HG03342 (cell line): ENCODE results near the gene ANKDD1A.

Experiments used
- ATAC-seq: cut with Tn5 transposase; IDR thresholded peaks from one replicate; pipeline ENCODE4 v1.9.1; 2021; ENCODE audit warnings: mild to moderate bottlenecking, moderate library complexity; ENCODE audit not compliant: unreplicated experiment

The ANKDD1A gene

GRCh38 chr15:64921711-64922110, 10.0 kb downstream of the ANKDD1A start:
- no peak for ATAC-seq

- no peak for ATAC-seq
Observed at GRCh38 chr15:64923546-64923945, 11.8 kb downstream of the ANKDD1A start.

- no peak for ATAC-seq
Observed at GRCh38 chr15:64925335-64926330, 13.9 kb downstream of the ANKDD1A start.

GRCh38 chr15:64926661-64927060, 15.0 kb downstream of the ANKDD1A start:
- ATAC-seq, result no peak

- ATAC-seq, result no peak
Observed at GRCh38 chr15:64928626-64929220, 17.0 kb downstream of the ANKDD1A start.

- ATAC-seq, result no peak
Observed at GRCh38 chr15:64930019-64930652, 18.4 kb downstream of the ANKDD1A start.

GRCh38 chr15:64930778-64931371, 19.2 kb downstream of the ANKDD1A start:
- ATAC-seq, result no peak

GRCh38 chr15:64931381-64931780, 19.7 kb downstream of the ANKDD1A start:
- no peak for ATAC-seq

GRCh38 chr15:64934023-64934422, 22.3 kb downstream of the ANKDD1A start:
- no peak for ATAC-seq

- ATAC-seq, result no peak
Observed at GRCh38 chr15:64938192-64938591, 26.5 kb downstream of the ANKDD1A start.

- no peak for ATAC-seq
Observed at GRCh38 chr15:64942356-64942755, 30.7 kb downstream of the ANKDD1A start.

GRCh38 chr15:64943512-64944225, 32.0 kb downstream of the ANKDD1A start:
- no peak for ATAC-seq

GRCh38 chr15:64944961-64945360, 33.3 kb downstream of the ANKDD1A start:
- no peak for ATAC-seq

GRCh38 chr15:64947211-64947610, 35.5 kb downstream of the ANKDD1A start:
- no peak for ATAC-seq

GRCh38 chr15:64948916-64949315, 37.2 kb downstream of the ANKDD1A start:
- ATAC-seq, result no peak

- ATAC-seq, result no peak
Observed at GRCh38 chr15:64949383-64950186, 37.9 kb downstream of the ANKDD1A start.

- ATAC-seq, result no peak
Observed at GRCh38 chr15:64950888-64951287, 39.2 kb downstream of the ANKDD1A start.

- no peak for ATAC-seq
Observed at GRCh38 chr15:64951777-64952418, 40.2 kb downstream of the ANKDD1A start.

- ATAC-seq, result no peak
Observed at GRCh38 chr15:64954395-64954794, 42.7 kb downstream of the ANKDD1A start.
